H1 (cell line): ENCODE data around the gene ARHGEF25. TPM values are rescaled to one million over a fixed set of nuclear protein-coding genes. Genes with fewer than 3 reads are reported as not detected.

Experiments
- CEBPB ChIP-seq: IDR thresholded peaks from 2 replicates; pipeline ENCODE4 v1.6.1; 2012; ENCODE audit warnings: low read depth, low read length
- JUN ChIP-seq: IDR thresholded peaks from 2 replicates; pipeline ENCODE4 v1.6.1; 2011; ENCODE audit warnings: low read depth, mild to moderate bottlenecking, improper control_type of control experiment, low read length
- KDM5A ChIP-seq: fragments of 200-600 bp; IDR thresholded peaks from 2 replicates; pipeline ENCODE4 v1.7.1; 2012; ENCODE audit warnings: mild to moderate bottlenecking, low read length, inconsistent platforms, mixed read lengths
- NANOG ChIP-seq: IDR thresholded peaks from 2 replicates; pipeline ENCODE4 v1.6.1; 2011; ENCODE audit warnings: low read length, low read depth, mild to moderate bottlenecking, inconsistent platforms; ENCODE audit not compliant: insufficient read depth, poor library complexity, severe bottlenecking
- POLR2A ChIP-seq, 2 experiments: IDR thresholded peaks; 1 replicate in 1 of 2; 2 replicates in 1 of 2; pipeline ENCODE4 v1.6.1; 2011; ENCODE audit warnings: low read depth in 2 of 2, low read length in 2 of 2, mild to moderate bottlenecking in 2 of 2; ENCODE audit errors: control extremely low read depth in 1 of 2
- TAF1 ChIP-seq: IDR thresholded peaks from 2 replicates; pipeline ENCODE4 v1.6.1; 2011; ENCODE audit warnings: mild to moderate bottlenecking, low read depth, low read length
- YY1 ChIP-seq: IDR thresholded peaks from 2 replicates; pipeline ENCODE4 v1.6.1; 2011; ENCODE audit warnings: low read depth, mild to moderate bottlenecking, low read length
- polyA plus RNA-seq, 7 experiments: library from polyadenylated mRNA; depleted of rRNA in 3 of 7; stranded (reverse) in 5 of 7; unstranded in 2 of 7; fragments of >200 nt in 5 of 7; fragments of 200-250 nt in 2 of 7; gene quantifications; 1 replicate in 5 of 7; 2 replicates in 1 of 7; 4 replicates in 1 of 7; pipeline versions ENCODE4 v1.2.1 to v1.2.3, GENCODE V29; 2011 to 2013; ENCODE audit warnings: missing spikeins in 2 of 7, mixed read lengths in 2 of 7
- total RNA-seq: library from RNA; stranded (reverse); fragmentation: NEBNext Ultra II Directional; extraction: Animal tissue kit (Norgen Biotek cat#: 25700); gene quantifications from 2 replicates; pipeline ENCODE4 v1.2.1, GENCODE V29; 2021

Gene ARHGEF25
- total and polyA plus RNA-seq, 2 of the 8 experiments (the other 6 are each of a cell fraction or from before 2014, with no cell fraction given): 5.9 to 8.8 TPM

DNA sequence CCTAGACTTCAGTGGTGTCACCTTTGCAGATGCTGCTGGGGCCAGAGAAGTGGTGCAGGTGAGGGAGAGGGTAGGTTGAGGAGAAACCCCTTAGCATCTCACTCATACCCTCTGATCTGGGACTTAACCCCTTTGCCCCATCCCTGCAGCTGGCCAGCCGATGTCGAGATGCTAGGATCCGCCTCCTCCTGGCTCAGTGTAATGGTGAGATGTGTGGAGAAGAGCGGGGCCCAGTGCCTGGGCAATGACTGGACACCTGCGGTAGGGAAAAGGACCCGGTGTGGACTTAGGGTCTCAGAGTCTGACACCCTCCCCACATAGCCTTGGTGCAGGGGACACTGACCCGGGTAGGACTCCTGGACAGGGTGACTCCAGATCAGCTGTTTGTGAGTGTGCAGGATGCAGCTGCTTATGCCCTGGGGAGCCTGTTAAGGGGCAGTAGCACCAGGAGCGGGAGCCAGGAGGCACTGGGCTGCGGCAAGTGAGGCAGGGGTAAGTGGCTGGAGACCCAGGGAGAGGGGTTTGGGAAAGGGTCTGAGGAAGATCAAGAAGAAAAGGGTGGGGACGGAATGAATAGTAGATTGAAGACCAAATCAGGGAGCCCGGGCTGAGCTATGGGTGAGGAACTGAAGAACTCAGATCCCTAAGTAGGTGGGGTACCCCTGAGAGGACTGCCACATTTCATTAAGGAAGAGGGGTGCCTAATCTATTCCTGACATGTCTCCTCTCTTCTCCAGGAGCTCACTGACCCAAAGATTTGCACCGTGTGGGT is 14.2 kb downstream of the ARHGEF25 start (continued):
- TF ChIP-seq JUN: no peak
- TF ChIP-seq YY1: no peak
- TF ChIP-seq TAF1: no peak
- no peak for TF ChIP-seq NANOG
- no peak for TF ChIP-seq KDM5A
- no peak for TF ChIP-seq CEBPB
- TF ChIP-seq POLR2A (IDR thresholded peaks at IDR 0.05; ENCODE audit: control extremely low read depth in 1 of 2, low read depth in 2 of 2, low read length in 2 of 2): no peak
